ENCODE data around the gene RACK1.

The RACK1 gene

DNA sequence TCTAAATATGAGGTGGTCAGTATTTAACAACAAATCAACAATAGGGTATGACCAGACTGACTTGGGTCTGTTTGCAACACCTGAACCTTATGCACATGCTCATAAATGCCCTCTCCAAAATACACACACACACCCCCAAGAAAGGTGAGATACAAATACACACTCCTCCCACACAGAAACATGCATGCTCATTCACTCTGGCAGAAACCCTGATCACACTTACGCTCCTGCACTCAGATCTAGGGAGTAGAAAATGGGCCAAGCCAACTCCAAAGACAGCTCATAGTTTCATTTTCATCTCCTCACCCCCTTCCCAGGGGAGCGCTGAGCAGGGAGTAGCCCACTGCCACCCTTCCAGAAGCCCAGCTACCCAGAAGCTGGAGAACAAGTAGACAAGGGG lies 50.0 kb downstream of the RACK1 start:
- DNase-seq = no peak

DNA sequence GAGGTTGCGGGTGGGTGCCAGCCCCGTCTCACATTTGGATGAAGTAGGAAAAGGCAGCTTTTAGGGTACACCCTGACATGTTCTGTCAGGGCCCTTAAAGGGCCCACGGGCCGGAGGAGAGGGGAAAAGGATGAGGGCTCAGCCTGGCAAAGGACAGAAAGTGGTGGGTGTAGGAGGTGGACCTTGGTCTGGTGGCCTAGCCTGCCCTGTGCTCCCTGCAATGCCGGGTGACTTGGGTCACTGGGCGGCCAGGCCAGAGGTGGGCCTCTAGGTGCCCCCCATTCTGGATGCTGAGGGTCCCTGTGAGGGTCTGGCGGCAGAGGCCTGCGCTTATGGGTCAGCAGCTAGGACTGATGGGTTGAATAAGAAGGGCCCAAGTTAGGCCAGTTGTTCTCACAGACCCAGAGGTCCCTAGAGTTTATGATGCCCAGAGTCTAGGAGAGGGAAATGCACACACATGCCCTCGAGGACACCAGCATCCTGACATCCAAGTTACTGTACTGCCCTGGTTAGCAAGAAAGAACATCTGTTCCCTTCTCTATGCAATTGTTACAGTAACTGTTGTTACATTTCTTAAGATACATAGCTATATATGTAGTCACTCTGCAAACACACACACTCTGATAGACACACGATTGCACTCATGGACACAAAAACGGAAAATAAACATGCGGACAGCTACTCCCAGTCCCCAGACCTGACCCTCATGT lies 51.2 kb downstream of the RACK1 start:
- no peak for DNase-seq

DNA sequence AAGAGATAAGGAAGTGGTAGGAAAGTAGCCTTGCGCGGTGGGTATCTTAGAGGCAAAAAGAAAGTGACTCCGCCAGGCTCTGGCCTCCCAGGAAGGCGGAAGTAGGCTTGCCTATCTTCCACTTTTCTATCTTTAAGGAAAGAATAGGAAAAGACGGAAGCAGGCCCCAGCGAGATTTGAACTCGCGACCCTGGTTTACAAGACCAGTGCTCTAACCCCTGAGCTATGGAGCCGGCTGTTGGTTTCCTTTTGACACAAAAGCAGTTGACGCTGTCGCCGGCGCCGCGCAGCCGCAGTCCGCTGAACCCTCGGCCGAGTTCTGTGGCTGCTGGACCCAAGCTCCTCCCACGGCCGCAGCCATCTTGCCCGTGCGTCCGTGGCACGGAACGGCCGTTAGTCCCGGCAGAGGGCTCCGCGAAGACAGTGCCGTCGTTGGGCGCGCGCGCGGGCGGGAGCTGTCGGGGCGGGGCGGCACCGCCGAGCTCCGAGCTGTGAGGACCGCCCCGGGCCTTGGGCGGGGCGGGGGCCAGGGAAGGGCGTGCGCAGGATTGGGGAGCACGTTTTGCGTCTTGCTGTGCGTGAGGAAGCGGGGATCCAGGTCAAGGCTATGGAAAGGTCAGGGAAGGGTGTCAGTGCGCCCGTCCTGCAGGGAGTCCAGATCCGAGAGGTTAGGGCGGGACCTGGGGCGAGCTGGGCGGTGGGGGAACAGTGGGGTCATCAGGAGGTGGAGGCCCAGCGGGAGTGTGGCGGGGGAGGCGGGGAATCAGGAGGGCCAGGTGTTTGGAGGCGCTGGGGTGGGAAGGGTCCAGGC lies 52.0 kb downstream of the RACK1 start:
- peak; percentile 98 for DNase-seq

DNA sequence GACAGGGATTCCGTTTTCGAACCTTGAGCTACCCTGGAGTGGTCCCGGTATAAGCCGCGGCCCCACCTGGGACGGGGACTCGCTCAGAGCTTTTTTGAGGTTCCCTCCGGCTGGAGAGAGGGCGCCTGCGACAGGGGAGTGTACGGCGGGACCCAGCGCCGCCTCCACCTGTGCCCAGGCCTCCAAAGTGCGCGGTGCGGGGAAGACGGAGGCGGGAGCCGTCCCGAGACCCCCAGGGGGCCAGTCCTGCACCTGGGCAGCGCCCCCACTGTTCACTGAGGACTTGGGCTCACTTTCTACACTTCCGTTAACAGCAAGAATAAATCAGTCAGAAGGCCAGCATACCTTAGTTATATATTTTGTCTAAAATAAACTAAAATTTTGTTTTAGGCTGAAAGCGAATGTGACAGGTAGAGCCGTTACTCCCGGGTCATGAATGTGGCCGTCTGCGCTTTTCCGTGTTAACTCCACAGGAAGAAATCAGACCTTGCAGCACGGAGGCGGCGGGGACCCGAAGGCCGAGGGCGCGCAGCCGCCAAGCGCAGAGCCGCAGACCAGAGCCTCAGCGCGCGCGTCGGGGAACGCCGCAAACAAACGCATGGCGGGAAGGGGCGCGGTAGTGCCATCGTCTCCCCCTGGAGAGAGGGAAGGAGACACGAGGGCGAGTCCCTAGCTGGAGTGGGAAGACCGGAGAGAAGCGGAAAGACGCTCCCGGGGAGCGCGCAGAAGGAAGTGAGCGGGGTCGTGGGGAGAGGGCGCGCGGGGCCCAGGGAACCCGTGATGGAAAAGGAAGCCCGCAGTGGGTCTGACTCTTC lies 52.8 kb downstream of the RACK1 start:
- DNase-seq = no peak

DNA sequence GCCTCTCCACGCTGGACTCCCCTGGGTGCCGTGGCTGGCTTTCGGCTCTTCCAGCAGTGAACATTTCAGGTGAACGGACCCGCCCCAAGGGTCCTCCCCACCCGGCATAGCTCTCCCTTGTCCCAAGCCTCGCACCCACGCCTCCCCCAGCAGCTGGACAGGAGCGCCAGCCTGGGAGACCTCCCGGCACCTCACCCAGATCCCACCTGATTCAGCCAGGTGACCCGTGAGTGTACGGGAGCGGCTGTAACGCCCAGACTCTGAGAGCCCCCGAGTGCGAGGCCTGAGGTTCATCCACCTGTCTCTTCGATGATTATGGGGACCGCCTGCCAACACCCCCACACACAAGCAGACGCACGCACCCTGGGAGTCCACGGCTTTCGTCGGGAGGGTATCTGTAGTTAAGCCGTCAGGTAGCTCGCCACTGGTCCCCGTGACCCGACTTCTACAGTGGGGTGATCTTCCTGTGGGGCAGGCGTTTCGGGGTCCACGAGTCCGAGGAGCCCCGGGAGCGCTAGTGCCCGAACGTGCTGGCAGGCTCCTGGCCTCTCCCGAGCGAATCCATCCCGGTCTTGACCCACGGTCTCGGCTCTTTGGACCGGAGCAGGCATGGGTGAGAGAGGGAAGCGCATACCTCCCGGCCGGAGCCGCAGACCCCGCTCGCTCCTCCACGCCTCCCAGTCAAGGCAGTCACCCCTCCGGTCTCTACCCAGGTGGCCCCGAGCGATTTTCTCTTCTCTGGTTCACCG lies 53.6 kb downstream of the RACK1 start:
- no peak for DNase-seq

DNA sequence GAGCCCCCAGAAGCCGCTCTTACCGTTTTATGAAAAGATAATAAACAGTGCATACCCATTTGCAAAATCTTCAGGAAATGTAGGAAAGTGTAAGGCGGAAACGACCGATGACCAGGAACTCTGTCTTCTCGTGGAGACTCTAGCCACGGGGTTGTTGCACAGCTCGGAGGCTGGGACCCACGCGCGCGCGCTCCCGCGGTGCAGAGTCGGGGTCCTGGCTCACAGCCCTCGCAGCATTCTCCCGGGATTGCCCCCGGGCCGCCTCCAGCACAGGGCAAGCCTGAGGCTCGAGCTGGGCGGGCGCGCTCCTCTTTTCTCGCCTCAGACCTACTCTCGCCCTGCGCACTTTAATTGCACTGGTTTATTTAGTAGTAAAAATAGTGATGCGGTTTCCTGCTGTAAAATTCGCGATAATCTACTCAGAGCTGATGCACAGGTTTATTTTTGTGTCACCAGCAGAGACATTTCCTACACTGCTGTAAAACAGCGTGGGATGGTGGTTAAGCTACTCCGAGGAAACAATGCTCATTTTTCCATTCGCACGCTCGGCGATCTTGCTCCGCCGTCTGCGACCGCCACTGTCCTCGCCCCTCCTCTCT lies 54.2 kb downstream of the RACK1 start:
- no peak for DNase-seq

DNA sequence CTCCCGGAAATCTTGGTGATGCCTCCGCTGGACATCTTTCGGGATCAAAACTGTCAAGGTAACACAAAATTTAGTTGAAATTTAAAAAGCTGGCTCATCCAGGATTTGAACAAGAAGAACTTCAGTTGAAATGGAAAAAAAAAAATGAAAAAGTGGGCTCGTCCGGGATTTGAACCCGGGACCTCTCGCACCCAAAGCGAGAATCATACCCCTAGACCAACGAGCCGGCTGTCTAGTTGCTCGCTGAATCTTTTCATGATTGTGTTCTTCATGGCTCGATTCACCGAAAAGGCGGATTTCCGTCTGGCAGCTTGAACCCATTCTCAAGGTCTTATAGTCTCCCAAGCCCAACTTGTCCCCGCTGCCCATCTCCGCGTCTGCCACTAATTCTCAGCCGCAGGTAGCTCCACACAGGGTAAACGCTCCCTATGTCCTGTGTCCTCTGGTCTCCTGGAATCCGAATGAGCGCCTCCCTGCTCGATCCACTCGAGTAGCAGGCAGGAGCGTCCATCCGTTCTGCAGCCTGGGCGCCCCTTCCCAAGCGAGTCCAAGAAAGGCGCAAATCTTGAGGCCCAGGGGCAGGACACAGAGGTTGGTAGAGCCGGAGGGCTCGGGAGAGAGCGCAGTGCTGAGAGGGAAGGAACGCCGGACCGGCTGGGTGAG lies 54.9 kb downstream of the RACK1 start:
- peak; percentile 87 for DNase-seq

DNA sequence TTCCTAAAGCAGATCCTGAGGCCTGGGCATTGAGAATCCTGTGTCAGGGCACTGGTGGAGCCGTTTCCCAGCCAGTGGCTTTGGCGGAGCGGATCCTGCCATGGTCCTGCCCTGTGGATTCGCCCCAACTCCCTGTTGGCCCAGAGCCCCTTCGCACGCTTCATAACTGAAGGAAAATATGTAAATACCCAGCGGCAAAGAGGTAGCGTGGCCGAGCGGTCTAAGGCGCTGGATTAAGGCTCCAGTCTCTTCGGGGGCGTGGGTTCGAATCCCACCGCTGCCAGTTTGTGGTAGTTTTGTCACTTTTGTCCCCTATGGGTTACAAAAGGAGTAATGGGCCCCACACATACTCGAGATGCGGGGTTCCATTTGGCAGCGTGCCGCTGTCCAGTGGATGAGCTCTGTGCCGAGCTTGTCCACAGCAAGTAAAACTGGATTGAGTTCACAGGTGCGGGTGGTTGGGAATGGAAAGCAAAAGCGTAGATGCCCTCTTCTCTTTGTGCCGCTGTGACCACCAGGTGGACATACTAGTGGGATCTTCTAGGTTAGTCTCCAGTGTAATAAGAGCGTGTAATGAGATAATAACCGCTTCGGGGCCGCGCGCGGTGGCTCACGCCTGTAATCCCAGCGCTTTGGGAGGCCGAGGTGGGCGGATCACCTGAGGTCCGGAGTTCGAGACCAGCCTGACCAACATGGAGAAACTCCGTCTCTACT lies 56.0 kb downstream of the RACK1 start:
- peak; percentile 73 for DNase-seq

DNA sequence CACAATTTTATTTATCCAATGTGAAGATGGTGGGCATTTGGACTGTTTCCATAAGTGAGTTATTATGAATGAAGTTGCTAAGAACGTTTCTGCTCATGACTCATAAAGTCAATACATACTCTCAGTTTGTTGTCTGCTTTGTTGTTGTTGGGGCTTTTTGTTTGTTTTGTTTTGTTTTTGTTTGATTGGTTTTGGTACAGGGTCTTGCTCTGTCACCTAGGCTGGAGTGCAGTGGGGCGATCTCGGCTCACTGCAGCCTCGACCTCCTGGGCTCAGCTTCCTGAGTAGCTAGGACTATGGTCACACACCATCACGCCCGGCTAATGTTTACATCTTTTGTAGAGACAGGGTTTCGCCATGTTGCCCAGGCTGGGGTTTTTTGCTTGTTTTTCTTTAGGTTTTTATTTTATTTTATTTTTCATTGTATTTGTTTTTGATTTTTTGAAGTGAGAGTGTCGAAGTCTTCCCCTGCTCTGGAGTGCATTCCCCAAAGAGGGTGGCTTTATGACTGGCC lies 56.7 kb downstream of the RACK1 start:
- no peak for DNase-seq
